ENCODE measurements around the gene APBA2. TPM values are rescaled to one million over a fixed set of nuclear protein-coding genes. Genes with fewer than 3 reads are reported as not detected.

APBA2 gene
- total RNA-seq, 1 donor = 4.7 TPM

- no peak for DNase-seq (ENCODE audit: low read depth)
- no peak overlapping the region for H3K4me3 ChIP-seq (ENCODE audit: low read depth, low read length)
- TF ChIP-seq CTCF (IDR thresholded peaks at IDR 0.05; ENCODE audit: insufficient read depth, low read depth, low read length) = no peak
Measured at GRCh38 chr15:29134641-29135308, 249.0 kb downstream of the APBA2 start.

- TF ChIP-seq CTCF (IDR thresholded peaks at IDR 0.05; ENCODE audit: insufficient read depth, low read depth, low read length) = no peak
- no peak overlapping the region for H3K4me3 ChIP-seq (ENCODE audit: low read depth, low read length)
- DNase-seq (ENCODE audit: low read depth) = peak; percentile 16
Measured at GRCh38 chr15:29135309-29135657, 249.5 kb downstream of the APBA2 start.

- TF ChIP-seq CTCF (IDR thresholded peaks at IDR 0.05; ENCODE audit: insufficient read depth, low read depth, low read length) = no peak
- no peak overlapping the region for H3K4me3 ChIP-seq (ENCODE audit: low read depth, low read length)
- DNase-seq (ENCODE audit: low read depth) = no peak
Measured at GRCh38 chr15:29135702-29136646, 250.2 kb downstream of the APBA2 start.

- no peak overlapping the region for H3K4me3 ChIP-seq (ENCODE audit: low read depth, low read length)
- DNase-seq (ENCODE audit: low read depth) = no peak
- TF ChIP-seq CTCF (IDR thresholded peaks at IDR 0.05; ENCODE audit: insufficient read depth, low read depth, low read length) = no peak
Measured at GRCh38 chr15:29138260-29138659, 252.5 kb downstream of the APBA2 start.

GRCh38 chr15:29139072-29139471 is 253.3 kb downstream of the APBA2 start:
- H3K4me3 ChIP-seq (ENCODE audit: low read depth, low read length) = no peak overlapping the region
- no peak for DNase-seq (ENCODE audit: low read depth)
- TF ChIP-seq CTCF (IDR thresholded peaks at IDR 0.05; ENCODE audit: insufficient read depth, low read depth, low read length) = no peak

GRCh38 chr15:29139540-29140459 is 254.0 kb downstream of the APBA2 start:
- TF ChIP-seq CTCF (IDR thresholded peaks at IDR 0.05; ENCODE audit: insufficient read depth, low read depth, low read length) = peak; percentile 87
- H3K4me3 ChIP-seq (ENCODE audit: low read depth, low read length) = no peak overlapping the region
- peak; percentile 27 for DNase-seq (ENCODE audit: low read depth)
